Effector CD8-positive, alpha-beta T cell (primary cell): ENCODE data around the gene ERBIN.
A peak's percentile ranks its signal among the peaks of the same experiment; 100 is the strongest.
"Not testable (repeated sequence)": the region's sequence is repeated elsewhere in the genome, so short reads cannot be mapped to it uniquely, and the experiment has no call there.

Source experiments
- DNase-seq: peaks from one replicate; lab custom pipeline; 2025; lab: John Stamatoyannopoulos, UW
- total RNA-seq, 4 experiments: gene quantifications; one replicate each; lab custom pipeline; 2026; lab: John Stamatoyannopoulos, UW

Gene ERBIN
- 275 to 427 (median 346) reads per million in 4 experiments for total RNA-seq

GRCh38 chr5:65926276-65926783 lies at the start of gene ERBIN:
ERBIN (plus strand) TSS chr5:65926575; CDS start chr5:65992719, 66,144 bp downstream.
- DNase-seq = peak; percentile 48

- DNase-seq = no peak
Observed at GRCh38 chr5:65876970-65877369, 49.4 kb upstream of the ERBIN start.

- DNase-seq = not testable (repeated sequence)
Observed at GRCh38 chr5:65879668-65880256, 46.6 kb upstream of the ERBIN start.

GRCh38 chr5:65880496-65881072 lies 45.8 kb upstream of the ERBIN start:
- no peak for DNase-seq

- no peak for DNase-seq
Observed at GRCh38 chr5:65882278-65882677, 44.1 kb upstream of the ERBIN start.

GRCh38 chr5:65883461-65883860 lies 42.9 kb upstream of the ERBIN start:
- no peak for DNase-seq

- no peak for DNase-seq
Observed at GRCh38 chr5:65886387-65886786, 40.0 kb upstream of the ERBIN start.

- not testable (repeated sequence) for DNase-seq
Observed at GRCh38 chr5:65892024-65892423, 34.4 kb upstream of the ERBIN start.

- DNase-seq = no peak
Observed at GRCh38 chr5:65892801-65893200, 33.6 kb upstream of the ERBIN start.

- DNase-seq = no peak
Observed at GRCh38 chr5:65893749-65894430, 32.5 kb upstream of the ERBIN start.

GRCh38 chr5:65895891-65896290 lies 30.5 kb upstream of the ERBIN start:
- no peak for DNase-seq

GRCh38 chr5:65900746-65901145 lies 25.6 kb upstream of the ERBIN start:
- DNase-seq = no peak

- no peak for DNase-seq
Observed at GRCh38 chr5:65902104-65902503, 24.3 kb upstream of the ERBIN start.

GRCh38 chr5:65903581-65903980 lies 22.8 kb upstream of the ERBIN start:
- no peak for DNase-seq

- no peak for DNase-seq
Observed at GRCh38 chr5:65906256-65906655, 20.1 kb upstream of the ERBIN start.

- no peak for DNase-seq
Observed at GRCh38 chr5:65907135-65907534, 19.2 kb upstream of the ERBIN start.

- DNase-seq = no peak
Observed at GRCh38 chr5:65910711-65911110, 15.7 kb upstream of the ERBIN start.

- DNase-seq = no peak
Observed at GRCh38 chr5:65912311-65912710, 14.1 kb upstream of the ERBIN start.

- no peak for DNase-seq
Observed at GRCh38 chr5:65913519-65913918, 12.9 kb upstream of the ERBIN start.

GRCh38 chr5:65914641-65915196 lies 11.7 kb upstream of the ERBIN start:
- DNase-seq = no peak

- DNase-seq = not testable (repeated sequence)
Observed at GRCh38 chr5:65915661-65916060, 10.7 kb upstream of the ERBIN start.

- DNase-seq = no peak
Observed at GRCh38 chr5:65916066-65916465, 10.3 kb upstream of the ERBIN start.

GRCh38 chr5:65916636-65917035 lies 9.7 kb upstream of the ERBIN start:
- no peak for DNase-seq
